Esophagus muscularis mucosa (tissue), 4 donors: ENCODE measurements around the gene PIM2. TPM values are rescaled to one million over a fixed set of nuclear protein-coding genes. Genes with fewer than 3 reads are reported as not detected.
A peak's percentile ranks its signal among the peaks of the same experiment; 100 is the strongest.

Source experiments
- DNase-seq: peaks from one replicate; pipeline ENCODE4 v3.0.0-alpha.2; 2017; ENCODE audit errors: extremely low spot score
- H3K27ac ChIP-seq, 4 donors: fragments of 200-600 bp; sonication (generic); replicated peaks in 1 of 4; 1 replicate in 3 of 4; 2 replicates in 1 of 4; pipeline ENCODE4 v1.5.1; 2016 to 2019; ENCODE audit warnings: mild to moderate bottlenecking in 1 of 4
- H3K27me3 ChIP-seq, 4 donors: fragments of 200-600 bp; sonication (generic); one replicate each; pipeline versions ENCODE4 v1.5.1 to v1.6.0; 2016 to 2019
- H3K36me3 ChIP-seq, 4 donors: fragments of 200-600 bp; sonication (generic); one replicate each; pipeline ENCODE4 v1.5.1; 2016 to 2019
- H3K4me1 ChIP-seq, 4 donors: fragments of 200-600 bp; sonication (generic); one replicate each; pipeline ENCODE4 v1.5.1; 2016 to 2019
- H3K4me3 ChIP-seq, 4 donors: fragments of 200-600 bp; sonication (generic); 1 replicate in 2 of 4; 2 replicates in 2 of 4; pipeline ENCODE4 v1.5.1; 2016 to 2019; ENCODE audit warnings: mild to moderate bottlenecking in 4 of 4, moderate library complexity in 1 of 4
- H3K9me3 ChIP-seq, 4 donors: fragments of 200-600 bp; sonication (generic); 1 replicate in 3 of 4; 2 replicates in 1 of 4; pipeline ENCODE4 v1.5.1; 2016 to 2019
- CTCF ChIP-seq, 3 experiments: fragments of 200-600 bp in 2 of 3; fragments of 450-650 bp in 1 of 3; sonication (generic) in 2 of 3; IDR thresholded peaks; one replicate each; pipeline ENCODE4 v1.5.1; 2017 to 2019; ENCODE audit warnings: antibody characterized with exemption in 3 of 3, mild to moderate bottlenecking in 2 of 3, moderate library complexity in 1 of 3
- EP300 ChIP-seq: sonication (generic); formaldehyde crosslinking; IDR thresholded peaks from one replicate; pipeline ENCODE4 v1.6.1; 2017; ENCODE audit warnings: antibody characterized with exemption
- POLR2A ChIP-seq: fragments of 450-650 bp; IDR thresholded peaks from one replicate; pipeline ENCODE4 v1.6.1; 2017; ENCODE audit warnings: antibody characterized with exemption, moderate library complexity, mild to moderate bottlenecking, low read depth
- POLR2AphosphoS5 ChIP-seq, 2 donors: sonication (generic); formaldehyde crosslinking; IDR thresholded peaks; one replicate each; pipeline ENCODE4 v1.6.1; 2017; ENCODE audit warnings: antibody characterized with exemption in 2 of 2
- WGBS: methylation state at CpG from one replicate; pipeline ENCODE4 v1.1.5; 2018; 5-methylcytosine and 5-hydroxymethylcytosine counted together
- intact Hi-C: fragments of 100-400 bp; cut with DNase I; formaldehyde crosslinking; loops from one replicate; pipeline ENCODE4 v1.15.1; 2023
- total RNA-seq, 4 donors: library from RNA; depleted of rRNA; stranded (reverse); fragments of >200 nt; gene quantifications; one replicate each; pipeline versions ENCODE4 v1.1.0 to v1.2.1, GENCODE V29; 2016

The PIM2 gene
- total RNA-seq, 4 donors from 2014 or later: 3.3 to 11.4 (median 7.3) TPM

- Histone ChIP-seq H3K9me3 (no peaks in the 10 kb centered on the region), H3K4me3 (peak overlapping the region; percentile 60 to 75 (median 62)), H3K27ac (peak overlapping the region; percentile 82 to 92 (median 86)), H3K27me3 (no peaks in the 10 kb centered on the region), H3K4me1 (peaks cover 3 to 32% (median 28%) of the 10 kb centered on the region in 4 donors), H3K36me3 (peaks cover 9 to 41% (median 31%) of the 10 kb centered on the region in 4 donors)
- intact Hi-C loops: no loop called here
- DNase-seq: peak; percentile 92
- TF ChIP-seq CTCF (IDR thresholded peaks at IDR 0.05): no peak
- no peak for TF ChIP-seq POLR2A
- 41% methylated on average over 15 of the region's 15 CpGs for WGBS
Measured at GRCh38 chrX:48919360-48919841, 577 bp upstream of the PIM2 start.

- Histone ChIP-seq H3K27ac (peak overlapping the region; percentile 82 to 92 (median 86)), H3K36me3 (peaks cover 0 to 39% (median 26%) of the 10 kb centered on the region in 4 donors), H3K9me3 (no peaks in the 10 kb centered on the region), H3K4me1 (peaks cover 3 to 32% (median 28%) of the 10 kb centered on the region in 4 donors), H3K27me3 (no peaks in the 10 kb centered on the region), H3K4me3 (peak overlapping the region; percentile 60 to 75 (median 62))
- no peak for DNase-seq
- WGBS: 62% methylated on average over 23 of the region's 23 CpGs
- TF ChIP-seq CTCF (IDR thresholded peaks at IDR 0.05) (no peak), POLR2A (no peak), EP300 (no peak), POLR2AphosphoS5 (IDR thresholded peaks at IDR 0.05) (no peak)
- intact Hi-C loops: no loop called here
Measured at GRCh38 chrX:48918301-48918642, 552 bp downstream of the PIM2 start.

- no peaks in the 10 kb centered on the region for H3K27me3 ChIP-seq
- peaks cover 0 to 30% (median 18%) of the 10 kb centered on the region in 4 donors for H3K36me3 ChIP-seq
- WGBS: 36% methylated on average over 27 of the region's 27 CpGs
- H3K4me1 ChIP-seq: peaks cover 3 to 34% (median 29%) of the 10 kb centered on the region in 4 donors
- peak overlapping the region in 3 of 4 donors; percentile 60 to 75 (median 62) for H3K4me3 ChIP-seq
- no peaks in the 10 kb centered on the region for H3K9me3 ChIP-seq
- TF ChIP-seq CTCF (IDR thresholded peaks at IDR 0.05): peak; percentile 90 to 98 (median 96)
- no peak for TF ChIP-seq EP300
- peak; percentile 12 to 89 for TF ChIP-seq POLR2AphosphoS5 (IDR thresholded peaks at IDR 0.05)
- peak overlapping the region; percentile 82 to 92 (median 86) for H3K27ac ChIP-seq
- intact Hi-C loops: no loop called here
- peak; percentile 95 for DNase-seq
Measured at GRCh38 chrX:48917139-48918001, 1.5 kb downstream of the PIM2 start.

DNA sequence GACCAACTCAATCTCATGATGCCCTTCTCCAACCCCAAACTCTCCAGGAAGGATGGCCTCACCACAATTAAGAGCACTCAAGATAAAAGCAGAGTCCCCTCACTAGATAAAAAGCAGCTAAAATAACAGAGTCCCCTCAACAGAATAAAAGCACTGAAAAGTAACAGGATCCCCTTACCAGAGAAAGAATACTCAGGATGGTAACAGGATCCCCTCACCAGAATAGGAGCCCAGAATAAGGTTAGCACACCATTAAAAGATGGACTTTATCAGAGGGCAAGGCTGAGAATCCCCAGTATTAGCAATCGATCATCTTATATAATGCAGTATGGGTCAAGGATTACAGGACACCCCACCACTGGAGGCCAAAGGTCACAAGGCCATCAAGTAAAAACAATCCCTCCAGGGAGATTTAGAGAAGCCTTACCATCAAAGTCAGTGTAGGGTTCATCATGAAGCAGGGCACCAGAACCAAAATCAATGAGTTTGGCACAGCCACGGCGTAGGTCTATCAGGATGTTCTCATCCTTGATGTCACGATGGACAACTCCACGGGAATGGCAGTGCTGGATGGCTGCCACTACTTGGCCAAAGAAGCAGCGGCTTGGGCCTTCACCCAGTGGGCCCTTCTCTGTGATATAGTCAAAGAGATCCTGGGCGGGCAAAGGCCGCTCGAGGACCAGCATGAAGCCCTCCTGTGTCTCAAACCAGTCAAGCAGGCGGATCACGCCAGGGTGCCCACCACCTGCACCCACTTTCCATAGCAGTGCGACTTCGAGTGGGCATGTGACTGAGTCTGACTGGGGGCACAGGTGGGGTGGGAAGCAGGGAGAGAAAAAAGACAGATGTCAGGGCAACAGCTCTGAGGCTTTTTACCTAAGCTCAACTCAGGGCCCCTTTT, 4.0 kb downstream of the PIM2 start:
- WGBS: 84% methylated on average over 10 of the region's 13 CpGs
- DNase-seq: no peak
- no peak for TF ChIP-seq POLR2A
- TF ChIP-seq POLR2AphosphoS5 (IDR thresholded peaks at IDR 0.05): no peak
- no peak for TF ChIP-seq CTCF (IDR thresholded peaks at IDR 0.05)
- TF ChIP-seq EP300: no peak
- peaks cover 0 to 20% (median 12%) of the 10 kb centered on the region in 4 donors for H3K36me3 ChIP-seq
- H3K9me3 ChIP-seq: no peaks in the 10 kb centered on the region
- intact Hi-C loops: no loop called here
- no peak overlapping the region for H3K4me3 ChIP-seq
- peaks cover 9 to 46% (median 40%) of the 10 kb centered on the region in 4 donors for H3K4me1 ChIP-seq
- H3K27me3 ChIP-seq: no peaks in the 10 kb centered on the region
- no peak overlapping the region for H3K27ac ChIP-seq
